ENCODE results near the gene RLN1. TPM values are rescaled to one million over a fixed set of nuclear protein-coding genes. Genes with fewer than 3 reads are reported as not detected.

The RLN1 gene
- total and polyA plus RNA-seq, 2 of the 4 experiments (the other 2 are of a cell fraction), result not detected

GRCh38 chr9:5354184-5354583 lies 14.5 kb upstream of the RLN1 start:
- intact Hi-C loops (cut with micrococcal nuclease) (no loop called here), dilution Hi-C loops (cut with HindIII; ENCODE audit: low sequenced_read_pairs, unreplicated experiment) (no loop called here), in situ Hi-C loops (cut with MboI; ENCODE audit: low sequenced_read_pairs) (no loop called here)
- Histone ChIP-seq H3K27me3 (ENCODE audit: control insufficient read depth, insufficient read depth, low read length) (peaks cover 1% of the 10 kb centered on the region; the same call in 1 of the 2 replicates), H3K9me1 (ENCODE audit: insufficient read depth, low read length) (no peaks in the 10 kb centered on the region), H4K20me1 (ENCODE audit: insufficient read depth, low read length) (no peaks in the 10 kb centered on the region), H2BK120ac (ENCODE audit: low read depth, low read length) (no peak overlapping the region), H3K4me3 (ENCODE audit: insufficient read depth, low read depth, low read length) (no peak overlapping the region), H3K23ac (ENCODE audit: low read depth, low read length) (no peak overlapping the region), H3K4me1 (ENCODE audit: control insufficient read depth, insufficient read depth, low read length) (no peaks in the 10 kb centered on the region), H3K9me3 (ENCODE audit: control insufficient read depth, insufficient read depth, low read length) (peaks cover 3% of the 10 kb centered on the region; the same call in 1 of the 2 replicates), H4K8ac (ENCODE audit: low read depth in 2 of 2, low read length in 2 of 2) (no peak overlapping the region), H3K56ac (ENCODE audit: extremely low read depth, insufficient read depth, low read length) (no peak overlapping the region), H3K14ac (replicated peaks; ENCODE audit: low read depth, low read length) (no peak overlapping the region), H4K91ac (ENCODE audit: insufficient read depth, low read depth, low read length) (no peak overlapping the region), H4K5ac (ENCODE audit: low read depth, low read length) (no peak overlapping the region), H2AK5ac (ENCODE audit: low read depth, low read length) (no peak overlapping the region), H3K4ac (ENCODE audit: low read depth, low read length) (no peak overlapping the region), H3K36me3 (ENCODE audit: control insufficient read depth, insufficient read depth, low read length) (no peaks in the 10 kb centered on the region), H2BK20ac (ENCODE audit: low read depth, low read length) (no peak overlapping the region), H3K9ac (ENCODE audit: low read depth, low read length) (no peak overlapping the region), H2BK15ac (ENCODE audit: low read depth, low read length) (no peak overlapping the region), H3K27ac (ENCODE audit: insufficient read depth, low read length) (no peak overlapping the region), H2BK5ac (ENCODE audit: low read depth, low read length, poor library complexity, severe bottlenecking) (no peak overlapping the region), H2AK9ac (replicated peaks; ENCODE audit: low read depth, low read length, poor library complexity) (no peak overlapping the region), H3K18ac (ENCODE audit: low read depth, low read length) (no peak overlapping the region), H3K79me1 (ENCODE audit: low read depth in 1 of 2, low read length in 2 of 2) (no peaks in the 10 kb centered on the region), H3K4me2 (ENCODE audit: low read depth, low read length) (no peak overlapping the region), H2AFZ (replicated peaks; ENCODE audit: low read length, poor library complexity) (no peak overlapping the region)
- DNase-seq, result no peak
- ChIA-PET POLR2A (ENCODE audit: unreplicated experiment) (no interaction called here), CTCF (no interaction called here)
- no CpG with 5 or more reads among the region's 2 CpGs for WGBS, 2 experiments (ENCODE audit: extremely low coverage in 2 of 2, insufficient read length in 1 of 2)
- TF ChIP-seq CTCF (conservative IDR thresholded peaks at IDR 0.05; ENCODE audit: low read depth, low read length) (no peak), NFE2L2 (IDR thresholded peaks at IDR 0.05; ENCODE audit: low read depth, low read length) (no peak), MAZ (IDR thresholded peaks at IDR 0.05; ENCODE audit: borderline replicate concordance, low read depth, low read length) (no peak), FOS (IDR thresholded peaks at IDR 0.05; ENCODE audit: low read depth, low read length) (no peak), MXI1 (IDR thresholded peaks at IDR 0.05; ENCODE audit: borderline replicate concordance, low read depth, low read length) (no peak)
- BruUV-seq (replicated peaks), result no TSS peak
- no peak for ATAC-seq (ENCODE audit: low read depth)

All from IMR-90 (cell line).